Upper lobe of right lung (tissue), 1 donor: Measurements from ENCODE around the gene TMC6. TPM values are rescaled to one million over a fixed set of nuclear protein-coding genes. Genes with fewer than 3 reads are reported as not detected.

Source experiments
- ATAC-seq: fragments of 200-7000 bp; cut with Tn5 transposase; one replicate; pipeline ENCODE4 v1.9.1; 2020; ENCODE audit warnings: mild to moderate bottlenecking, moderate library complexity
- DNase-seq: peaks from one replicate; pipeline ENCODE4 v3.0.0-alpha.2; 2020
- H3K27ac ChIP-seq: fragments of 200-600 bp; one replicate; pipeline ENCODE4 v1.8.0; 2022
- H3K27me3 ChIP-seq: fragments of 200-600 bp; one replicate; pipeline ENCODE4 v1.8.0; 2022; ENCODE audit warnings: mild to moderate bottlenecking
- H3K36me3 ChIP-seq: fragments of 200-600 bp; one replicate; pipeline ENCODE4 v1.8.0; 2022
- H3K4me1 ChIP-seq: fragments of 200-600 bp; one replicate; pipeline ENCODE4 v1.8.0; 2022
- H3K4me3 ChIP-seq: fragments of 200-600 bp; one replicate; pipeline ENCODE4 v1.8.0; 2022; ENCODE audit warnings: mild to moderate bottlenecking
- H3K9me3 ChIP-seq: fragments of 200-600 bp; one replicate; pipeline ENCODE4 v1.8.0; 2022
- CTCF ChIP-seq: fragments of 200-600 bp; IDR thresholded peaks from one replicate; pipeline ENCODE4 v1.8.0; 2022; ENCODE audit warnings: antibody characterized with exemption
- intact Hi-C: fragments of 100-400 bp; cut with DNase I; formaldehyde crosslinking; loops from one replicate; pipeline ENCODE4 v1.11.0; 2022
- total RNA-seq: library from RNA; stranded (reverse); fragmentation: NEBNext Ultra II Directional; extraction: Animal tissue kit (Norgen Biotek cat#: 25700); gene quantifications from one replicate; pipeline ENCODE4 v1.2.1, GENCODE V29; 2021
- donor health status: DM: no; HTN: yes; CAD: no; lungs with severe emphysema.

Gene TMC6
- total RNA-seq, 1 donor from 2014 or later: 176 TPM

- ATAC-seq (no peak), DNase-seq (no peak)
- H3K4me1 ChIP-seq: peaks cover 6% of the 10 kb centered on the region
- no peak for TF ChIP-seq CTCF
- no peaks in the 10 kb centered on the region for H3K9me3 ChIP-seq
- no peak overlapping the region for H3K27ac ChIP-seq
- no peak overlapping the region for H3K4me3 ChIP-seq
- H3K36me3 ChIP-seq: peaks cover 53% of the 10 kb centered on the region
- intact Hi-C loops: loop anchor here (10.0 kb wide), 1 partner anchor 64 kb away; no protein-coding TSS in a partner anchor
- H3K27me3 ChIP-seq: no peaks in the 10 kb centered on the region
Measured at GRCh38 chr17:78111016-78111726, 17.4 kb downstream of the TMC6 start.

GRCh38 chr17:78110363-78111015, 18.1 kb downstream of the TMC6 start:
- TF ChIP-seq CTCF: no peak
- Histone ChIP-seq H3K4me1 (peaks cover 6% of the 10 kb centered on the region), H3K27me3 (no peaks in the 10 kb centered on the region), H3K27ac (no peak overlapping the region), H3K4me3 (no peak overlapping the region), H3K36me3 (peaks cover 53% of the 10 kb centered on the region), H3K9me3 (no peaks in the 10 kb centered on the region)
- intact Hi-C loops: loop anchor here (10.0 kb wide), 1 partner anchor 64 kb away; no protein-coding TSS in a partner anchor
- ATAC-seq (no peak), DNase-seq (no peak)

GRCh38 chr17:78109489-78109761, 19.1 kb downstream of the TMC6 start:
- H3K4me1 ChIP-seq: peaks cover 6% of the 10 kb centered on the region
- no peak overlapping the region for H3K27ac ChIP-seq
- H3K36me3 ChIP-seq: peaks cover 61% of the 10 kb centered on the region
- no peak for TF ChIP-seq CTCF
- ATAC-seq (no peak), DNase-seq (no peak)
- H3K4me3 ChIP-seq: no peak overlapping the region
- H3K9me3 ChIP-seq: no peaks in the 10 kb centered on the region
- intact Hi-C loops: no loop called here
- no peaks in the 10 kb centered on the region for H3K27me3 ChIP-seq

GRCh38 chr17:78108726-78109488, 19.6 kb downstream of the TMC6 start:
- peaks cover 6% of the 10 kb centered on the region for H3K4me1 ChIP-seq
- H3K36me3 ChIP-seq: peaks cover 66% of the 10 kb centered on the region
- H3K27me3 ChIP-seq: no peaks in the 10 kb centered on the region
- DNase-seq: no peak
- no peak overlapping the region for H3K27ac ChIP-seq
- no peak for TF ChIP-seq CTCF
- ATAC-seq: no peak
- intact Hi-C loops: no loop called here
- no peaks in the 10 kb centered on the region for H3K9me3 ChIP-seq
- H3K4me3 ChIP-seq: no peak overlapping the region

GRCh38 chr17:78107976-78108725, 20.4 kb downstream of the TMC6 start:
- DNase-seq (no peak), ATAC-seq (no peak)
- intact Hi-C loops: no loop called here
- Histone ChIP-seq H3K27me3 (no peaks in the 10 kb centered on the region), H3K4me3 (no peak overlapping the region), H3K27ac (no peak overlapping the region), H3K36me3 (peaks cover 69% of the 10 kb centered on the region), H3K9me3 (no peaks in the 10 kb centered on the region), H3K4me1 (peaks cover 6% of the 10 kb centered on the region)
- no peak for TF ChIP-seq CTCF
